Keratinocyte (primary cell): ENCODE data around the gene CREB3L2.

ENCODE experiments used
- EZH2 ChIP-seq: IDR thresholded peaks from one replicate; pipeline ENCODE4 v1.6.1; 2012; ENCODE audit warnings: inconsistent platforms, mild to moderate bottlenecking, low read length, moderate library complexity
- TF ChIP-seq, protein P1 (sequence below), 3 experiments: IDR thresholded peaks in 1 of 3; conservative IDR thresholded peaks in 1 of 3; optimal IDR thresholded peaks in 1 of 3; 2 replicates in 2 of 3; 3 replicates in 1 of 3; pipeline versions ENCODE3 to v1.5.1; 2011; ENCODE audit warnings: low read length in 3 of 3, mild to moderate bottlenecking in 3 of 3, moderate library complexity in 2 of 3, control low read depth in 1 of 3, inconsistent platforms in 1 of 3; ENCODE audit not compliant: insufficient read depth in 2 of 3; ENCODE audit errors: extremely low read depth in 1 of 3

DNA sequence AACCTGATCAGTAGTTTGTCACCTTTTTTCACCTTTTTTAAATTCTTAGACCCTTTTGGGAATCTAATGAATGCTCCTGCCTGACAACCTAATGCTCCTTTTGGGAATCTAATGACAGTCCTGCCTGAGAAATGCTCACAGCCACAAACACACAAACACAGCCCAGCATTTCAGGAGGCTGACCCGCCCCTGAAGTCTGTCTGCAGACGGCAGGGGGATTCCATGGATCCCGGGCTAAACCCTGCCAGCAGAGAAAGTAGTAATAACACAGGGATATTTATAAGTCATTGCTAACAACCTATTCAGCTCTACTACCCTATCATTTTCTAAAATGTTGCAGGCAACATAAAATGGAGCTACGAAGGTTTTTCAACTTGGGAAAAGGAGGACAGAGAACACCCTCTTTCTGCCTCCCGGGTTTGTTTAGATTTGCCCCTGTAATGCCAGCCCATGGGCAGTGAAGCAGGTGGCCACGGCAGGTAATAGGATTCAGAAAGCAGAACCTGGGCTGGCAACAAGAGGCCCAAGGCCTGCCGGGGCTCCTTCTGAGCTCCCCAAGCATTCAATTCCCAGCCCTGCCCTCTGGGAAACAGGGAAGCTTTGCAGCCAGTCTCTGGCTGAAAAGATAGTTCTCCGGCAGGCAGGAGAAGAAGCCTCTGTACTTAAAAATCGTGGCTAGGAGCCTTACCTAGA, 65.2 kb downstream of the CREB3L2 start:
- TF ChIP-seq, protein P1, sequence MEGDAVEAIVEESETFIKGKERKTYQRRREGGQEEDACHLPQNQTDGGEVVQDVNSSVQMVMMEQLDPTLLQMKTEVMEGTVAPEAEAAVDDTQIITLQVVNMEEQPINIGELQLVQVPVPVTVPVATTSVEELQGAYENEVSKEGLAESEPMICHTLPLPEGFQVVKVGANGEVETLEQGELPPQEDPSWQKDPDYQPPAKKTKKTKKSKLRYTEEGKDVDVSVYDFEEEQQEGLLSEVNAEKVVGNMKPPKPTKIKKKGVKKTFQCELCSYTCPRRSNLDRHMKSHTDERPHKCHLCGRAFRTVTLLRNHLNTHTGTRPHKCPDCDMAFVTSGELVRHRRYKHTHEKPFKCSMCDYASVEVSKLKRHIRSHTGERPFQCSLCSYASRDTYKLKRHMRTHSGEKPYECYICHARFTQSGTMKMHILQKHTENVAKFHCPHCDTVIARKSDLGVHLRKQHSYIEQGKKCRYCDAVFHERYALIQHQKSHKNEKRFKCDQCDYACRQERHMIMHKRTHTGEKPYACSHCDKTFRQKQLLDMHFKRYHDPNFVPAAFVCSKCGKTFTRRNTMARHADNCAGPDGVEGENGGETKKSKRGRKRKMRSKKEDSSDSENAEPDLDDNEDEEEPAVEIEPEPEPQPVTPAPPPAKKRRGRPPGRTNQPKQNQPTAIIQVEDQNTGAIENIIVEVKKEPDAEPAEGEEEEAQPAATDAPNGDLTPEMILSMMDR (optimal IDR thresholded peaks at IDR 0.05 in 1 of 3, IDR thresholded peaks at IDR 0.05 in 1 of 3, conservative IDR thresholded peaks at IDR 0.05 in 1 of 3; ENCODE audit: extremely low read depth in 1 of 3, insufficient read depth in 2 of 3, low read length in 3 of 3), result no peak
- TF ChIP-seq EZH2, result no peak
